HG03442 (cell line): Measurements from ENCODE around the gene SSH2.

Experiments
- ATAC-seq: cut with Tn5 transposase; IDR thresholded peaks from one replicate; pipeline ENCODE4 v1.9.1; 2021; ENCODE audit warnings: mild to moderate bottlenecking, moderate library complexity; ENCODE audit not compliant: unreplicated experiment

The SSH2 gene

DNA sequence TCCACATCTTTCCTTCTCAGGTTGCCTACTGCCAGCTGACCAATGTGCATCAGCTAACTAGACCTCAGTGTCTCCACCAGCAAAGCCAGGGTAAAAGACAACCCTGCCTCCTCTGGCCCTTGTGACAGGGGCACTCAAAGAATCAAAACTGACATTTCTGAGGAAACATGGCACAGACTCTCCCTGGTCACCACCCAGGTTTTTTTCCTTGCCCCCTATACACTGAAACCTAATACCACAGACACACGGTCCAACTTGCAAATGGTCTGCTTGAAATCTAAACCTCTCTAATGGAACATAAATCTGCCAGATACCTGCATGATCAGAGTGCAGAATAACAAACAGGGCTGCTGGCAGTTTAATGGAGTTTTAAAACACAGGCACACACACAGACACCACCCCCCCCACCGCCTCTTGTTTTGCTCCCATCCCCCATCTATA lies 287.8 kb downstream of the SSH2 start:
- no peak for ATAC-seq

DNA sequence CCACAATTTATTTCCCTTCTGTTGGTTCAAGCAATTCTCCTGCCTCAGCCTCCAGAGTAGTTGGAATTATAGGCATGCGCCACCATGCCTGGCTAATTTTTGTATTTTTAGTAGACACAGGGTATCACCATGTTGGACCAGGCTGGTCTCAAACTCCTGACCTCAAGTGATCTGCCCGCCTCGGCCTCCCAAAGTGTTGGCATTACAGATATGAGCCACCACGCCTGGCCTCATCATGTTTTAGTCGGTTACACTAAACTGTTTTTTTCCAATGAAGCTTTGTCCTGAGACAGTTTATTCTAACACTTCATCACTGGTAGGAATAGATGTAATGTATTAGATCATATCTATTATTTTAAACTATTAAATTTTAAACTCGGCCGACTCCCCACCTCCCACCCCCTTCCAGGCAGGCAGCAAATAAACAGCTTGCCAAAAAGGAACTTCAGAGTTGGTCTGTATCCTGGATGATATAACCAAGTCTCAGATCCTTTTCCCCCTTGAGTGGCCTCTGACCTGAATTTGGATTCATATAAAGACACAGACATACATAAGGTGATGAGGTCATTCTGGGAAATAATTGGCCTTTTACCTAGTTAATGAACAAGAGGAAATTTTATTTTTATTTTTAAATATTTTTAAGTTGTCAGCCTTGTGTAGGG lies 288.9 kb downstream of the SSH2 start:
- ATAC-seq: no peak

DNA sequence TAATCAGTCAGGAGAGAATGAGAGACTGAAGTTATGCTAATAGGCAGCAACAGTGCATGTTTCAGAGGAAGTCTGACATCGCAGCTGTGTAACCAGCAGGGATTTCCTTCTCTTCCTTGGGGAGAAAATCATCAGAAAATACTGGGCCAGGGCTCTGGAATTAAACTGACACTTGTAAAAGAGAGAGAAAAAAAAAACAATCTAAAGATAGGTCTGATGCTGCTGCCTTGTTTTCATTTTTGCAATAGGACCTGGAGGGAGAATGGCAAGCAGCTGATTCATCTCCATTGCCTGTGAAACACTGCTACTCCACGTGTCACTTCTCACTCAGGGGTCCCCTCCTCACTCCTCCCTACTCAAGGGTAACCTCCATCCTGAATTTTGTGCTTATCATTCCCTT lies 289.6 kb downstream of the SSH2 start:
- ATAC-seq: no peak

DNA sequence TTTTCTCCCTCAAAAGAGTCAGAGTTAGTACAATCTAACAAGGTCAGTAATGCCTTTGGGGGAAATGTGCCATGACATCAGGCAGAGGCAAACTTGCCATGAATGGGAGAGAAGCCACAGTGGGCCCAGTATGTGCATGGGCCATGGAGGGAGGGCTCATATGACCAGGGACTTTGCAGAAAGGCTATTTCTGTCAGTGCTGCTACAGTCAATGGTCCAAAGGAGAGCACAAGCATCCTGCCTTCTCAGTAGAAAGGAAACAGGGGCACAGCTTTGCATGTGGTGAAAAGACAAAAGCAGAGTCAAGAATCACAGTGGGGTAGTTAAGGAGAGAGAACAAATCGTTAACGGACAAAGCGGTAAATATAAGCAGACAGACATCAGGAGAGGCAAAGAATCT lies 296.1 kb downstream of the SSH2 start:
- no peak for ATAC-seq

DNA sequence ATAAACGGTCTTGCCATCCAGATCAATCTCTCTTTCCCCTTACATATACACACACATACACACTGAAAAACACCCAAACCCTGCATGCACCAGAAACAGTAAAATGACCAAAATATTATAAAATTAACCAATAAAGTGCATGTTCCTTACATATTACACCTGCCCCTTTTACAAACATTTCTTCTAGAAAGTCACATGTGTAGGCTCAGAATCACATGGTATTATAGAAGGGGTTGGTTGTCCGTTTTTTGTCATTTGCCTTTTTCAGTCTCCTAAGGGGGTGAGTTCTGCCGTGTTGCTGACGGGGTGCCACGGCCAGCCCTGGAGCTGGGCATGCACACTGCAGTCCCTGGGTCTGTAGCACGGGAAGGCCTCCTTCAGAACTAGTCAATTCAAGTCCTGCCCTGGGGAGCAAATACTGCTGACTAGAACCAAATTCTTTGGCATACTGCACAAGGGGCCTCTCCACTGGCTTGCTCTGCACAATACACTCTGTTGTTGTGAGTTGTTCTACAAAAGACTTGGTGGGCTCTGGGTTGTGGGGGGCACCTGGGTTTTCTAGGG lies 299.3 kb downstream of the SSH2 start:
- no peak for ATAC-seq

DNA sequence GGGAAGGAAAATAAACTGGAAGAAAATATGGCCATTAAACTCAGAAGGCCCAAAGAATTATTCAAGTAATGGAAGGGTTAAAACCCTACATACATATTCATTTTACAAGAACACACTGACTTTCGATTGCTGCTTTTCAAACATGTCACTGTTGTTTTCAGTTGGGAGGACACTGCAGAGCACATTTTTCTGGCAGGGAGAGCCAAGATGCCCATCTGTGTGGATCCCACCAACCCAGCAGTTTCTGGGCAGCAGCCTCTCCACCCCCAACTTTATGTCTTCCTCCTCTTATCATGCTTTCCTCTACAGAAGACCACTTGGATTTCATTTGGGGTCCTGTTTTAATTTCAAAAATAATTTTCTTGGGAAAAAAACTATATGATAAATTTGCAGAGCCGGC lies 300.2 kb downstream of the SSH2 start:
- ATAC-seq: no peak

DNA sequence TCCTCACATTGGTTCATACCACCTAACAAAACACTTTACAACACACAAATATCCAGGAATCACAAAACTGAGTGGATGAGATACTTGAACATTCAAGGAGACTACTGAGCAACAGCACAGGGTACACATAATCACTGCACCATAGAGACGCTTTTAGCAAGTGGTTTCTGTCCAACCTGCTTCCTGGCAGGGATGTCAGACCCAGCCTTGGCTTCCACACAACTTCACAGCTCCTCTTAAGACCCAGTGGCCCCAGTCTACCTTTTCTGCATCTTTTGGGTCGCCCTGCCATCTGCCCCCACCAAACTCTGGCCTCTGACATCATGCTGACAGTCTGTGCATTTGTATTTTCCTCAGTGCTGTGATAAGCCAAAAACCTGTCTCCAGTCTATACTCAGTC lies 301.4 kb downstream of the SSH2 start:
- ATAC-seq: no peak

DNA sequence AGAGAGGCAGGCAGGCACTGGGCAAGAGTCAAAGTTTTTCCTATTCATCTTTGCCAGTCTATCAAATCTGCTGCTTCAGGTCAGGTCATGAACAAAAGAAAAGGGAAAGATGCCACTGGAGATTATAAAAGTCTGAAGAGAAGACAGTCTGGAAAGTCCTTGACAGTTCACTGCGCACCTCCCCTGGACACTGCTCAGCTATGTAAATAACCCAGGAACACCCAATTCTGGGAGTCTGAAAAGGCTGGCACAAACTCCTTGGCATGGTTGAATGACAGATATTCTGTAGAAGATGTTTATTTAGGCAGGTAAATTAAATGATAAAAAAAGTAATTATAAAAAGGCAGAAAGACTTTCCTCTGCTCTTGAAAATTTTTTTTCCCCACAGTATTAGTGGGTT lies 302.1 kb downstream of the SSH2 start:
- no peak for ATAC-seq

DNA sequence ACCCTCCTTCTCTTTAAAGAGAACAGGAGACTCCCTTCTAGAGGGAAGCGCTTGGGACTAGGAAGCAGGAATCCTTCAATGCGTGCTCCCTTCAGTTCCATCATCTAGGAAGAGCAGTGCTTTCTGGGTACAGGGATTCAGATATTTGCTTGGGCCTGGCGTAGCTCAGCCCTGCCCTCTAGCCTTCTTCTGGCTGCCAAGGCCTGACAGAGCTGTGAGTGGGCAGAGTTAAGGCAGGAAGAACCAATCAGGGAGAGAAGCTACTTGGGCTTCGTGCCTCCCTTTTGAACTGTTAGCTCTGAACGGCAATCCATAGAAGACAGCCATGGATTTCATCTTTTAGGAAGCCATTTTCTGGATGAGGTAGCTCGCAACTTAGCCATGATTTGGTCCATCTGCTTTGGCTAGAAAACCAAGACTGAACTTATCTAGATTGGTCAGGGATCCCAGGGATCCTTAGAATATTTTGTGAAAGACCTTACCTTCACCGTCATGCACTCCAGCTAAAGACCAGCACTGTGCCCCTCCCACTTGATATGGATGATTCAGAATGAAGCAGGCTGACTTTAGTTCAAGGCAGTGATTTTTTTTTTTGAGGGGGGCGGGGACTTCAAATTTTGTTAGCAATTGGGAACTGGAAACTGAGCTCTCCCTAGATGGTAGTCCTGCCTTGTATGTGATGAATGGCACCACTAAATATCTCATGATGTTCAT lies 304.8 kb downstream of the SSH2 start:
- ATAC-seq: no peak

DNA sequence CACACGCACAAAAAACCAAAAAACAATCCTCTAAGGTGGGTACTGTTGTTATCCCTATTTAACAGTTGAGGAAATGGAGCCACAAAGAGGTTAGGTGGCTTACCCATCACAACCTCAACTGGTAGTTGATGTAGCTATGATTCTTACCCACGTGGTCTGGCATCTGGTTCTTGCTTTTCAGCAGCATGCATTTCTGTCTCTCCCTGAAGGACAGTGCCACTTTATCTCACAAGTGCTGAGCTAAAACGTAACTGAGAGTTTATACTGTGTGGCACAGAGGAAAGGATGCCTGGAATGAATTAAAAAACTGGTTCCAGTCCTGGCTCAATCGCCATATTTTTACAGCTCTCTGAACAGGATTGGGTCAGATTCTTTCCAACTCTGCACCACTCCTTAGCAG lies 305.4 kb downstream of the SSH2 start:
- no peak for ATAC-seq

DNA sequence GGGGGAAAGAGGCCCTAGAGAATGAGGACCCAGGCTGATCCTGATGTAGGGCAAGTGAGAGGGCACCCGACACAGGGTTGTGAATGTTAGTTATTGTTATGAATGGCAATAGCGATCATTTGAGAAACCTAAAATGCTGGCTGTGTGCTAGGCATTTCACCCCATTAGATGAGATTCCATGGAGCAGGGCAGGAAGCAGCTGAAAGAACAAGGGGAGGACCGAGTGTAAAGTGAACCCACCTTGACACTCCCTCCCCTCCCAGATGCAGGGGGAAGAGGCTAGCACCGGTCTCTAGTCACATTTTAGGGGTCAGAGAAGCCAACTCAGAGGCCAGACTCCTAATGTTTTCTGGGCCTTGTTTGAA lies 306.8 kb downstream of the SSH2 start:
- ATAC-seq: no peak

DNA sequence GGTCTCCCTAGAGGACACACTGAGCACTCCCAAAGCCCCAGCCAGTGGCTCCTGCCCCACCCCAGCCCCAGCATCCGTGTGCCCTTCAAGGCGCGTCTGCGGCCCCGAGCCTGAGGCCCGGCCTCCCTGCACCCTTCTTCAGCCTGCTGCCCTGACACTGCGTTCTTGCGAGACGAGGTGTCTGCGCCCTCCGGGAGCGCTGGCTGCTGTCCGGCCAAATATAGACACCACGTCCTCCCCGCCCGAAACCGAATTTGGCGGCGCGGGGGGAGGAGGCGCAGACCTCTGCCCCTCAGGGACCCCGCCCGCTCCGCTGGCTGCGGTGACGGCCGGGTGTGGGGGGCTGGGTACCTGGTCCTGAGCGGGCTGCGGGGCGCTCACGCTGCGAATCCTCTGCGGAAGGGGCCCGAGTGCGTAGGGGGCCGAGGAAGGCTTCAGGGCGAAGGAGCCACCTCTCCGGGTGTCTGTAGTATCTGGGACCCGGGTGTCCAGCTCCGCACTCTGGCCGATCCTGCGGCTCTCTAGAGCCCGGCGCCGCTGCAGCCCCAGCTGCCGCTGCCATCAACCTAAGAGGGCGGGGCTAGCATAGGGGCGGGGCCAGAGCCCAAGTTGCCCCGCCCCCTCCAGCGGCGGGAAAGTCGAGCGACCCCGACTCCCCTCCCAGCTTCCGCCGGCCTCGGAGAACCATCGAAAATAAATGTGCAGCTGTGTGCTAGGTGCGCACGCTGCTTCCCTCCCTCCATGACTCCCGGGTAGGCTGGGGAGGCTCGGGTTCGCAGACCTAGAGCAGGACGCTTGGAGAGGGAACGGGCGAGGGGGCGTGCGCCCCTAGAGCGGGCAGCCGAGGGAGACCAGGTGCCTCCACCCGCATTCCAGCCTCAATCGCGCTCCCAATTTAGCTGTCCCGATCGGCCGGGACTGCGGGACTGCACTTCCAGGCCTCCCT lies 307.4 kb downstream of the SSH2 start, which contains the start of gene CORO6:
CORO6 (minus strand) TSS at position 576 of the 946 bp plus-strand sequence. CDS start 1,491 bp downstream, outside the sequence.
- ATAC-seq: peak; percentile 37

DNA sequence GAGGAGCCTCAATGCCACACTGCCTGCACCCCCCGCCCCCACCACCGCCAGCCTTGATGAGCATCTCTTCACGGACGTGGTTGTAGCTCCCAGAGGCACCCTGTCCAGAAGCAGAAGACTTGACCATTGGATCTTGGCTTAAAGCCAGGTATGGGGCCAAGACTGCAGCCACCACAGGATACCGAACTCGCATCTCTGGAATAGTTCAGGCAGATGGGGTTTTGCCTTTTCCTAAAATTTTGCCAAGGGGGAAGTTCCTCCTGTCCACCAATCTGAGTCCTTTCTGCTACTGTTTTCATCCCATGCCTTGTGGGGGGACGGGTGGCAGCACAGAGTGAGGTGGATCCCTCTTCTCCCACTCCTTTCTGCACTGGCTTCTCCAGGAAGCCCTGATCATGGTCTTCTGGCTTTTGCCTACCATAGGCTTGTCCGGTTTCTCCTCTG lies 308.3 kb downstream of the SSH2 start:
- ATAC-seq: no peak

DNA sequence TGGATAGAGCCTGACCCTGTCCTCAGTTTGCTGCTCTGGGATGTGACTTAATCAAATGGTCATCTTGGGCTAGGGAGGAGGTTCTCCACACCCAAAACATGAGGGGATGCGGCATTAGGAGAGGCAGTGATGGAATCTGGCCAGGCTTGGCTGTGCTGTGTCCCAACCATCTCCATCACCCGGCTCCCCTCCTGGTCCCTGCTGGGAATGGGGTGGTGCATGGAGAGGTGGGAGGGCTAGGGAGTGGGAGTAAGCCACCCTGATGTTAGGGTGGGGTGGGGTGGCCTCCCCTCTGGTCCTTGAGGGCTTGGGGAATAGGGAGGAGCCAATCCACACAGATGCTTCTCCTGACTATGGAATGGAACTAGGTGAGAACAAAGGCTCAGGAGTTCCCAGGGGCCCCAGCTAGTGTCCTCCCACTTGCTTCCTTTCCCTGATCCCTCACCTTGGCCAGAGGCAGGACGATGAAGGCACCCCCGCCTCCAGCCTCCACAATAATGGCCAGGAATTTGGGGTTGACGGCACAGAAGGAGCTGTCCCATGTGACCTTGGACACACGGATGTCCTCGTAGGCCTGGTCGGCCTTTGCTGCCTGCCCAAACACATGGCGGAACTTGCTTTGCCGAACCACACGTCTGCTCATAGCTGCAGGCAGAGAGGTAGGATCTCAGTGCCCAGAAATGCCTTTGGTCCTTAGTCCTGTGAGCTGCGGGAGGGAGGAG lies 309.1 kb downstream of the SSH2 start:
- ATAC-seq: no peak

DNA sequence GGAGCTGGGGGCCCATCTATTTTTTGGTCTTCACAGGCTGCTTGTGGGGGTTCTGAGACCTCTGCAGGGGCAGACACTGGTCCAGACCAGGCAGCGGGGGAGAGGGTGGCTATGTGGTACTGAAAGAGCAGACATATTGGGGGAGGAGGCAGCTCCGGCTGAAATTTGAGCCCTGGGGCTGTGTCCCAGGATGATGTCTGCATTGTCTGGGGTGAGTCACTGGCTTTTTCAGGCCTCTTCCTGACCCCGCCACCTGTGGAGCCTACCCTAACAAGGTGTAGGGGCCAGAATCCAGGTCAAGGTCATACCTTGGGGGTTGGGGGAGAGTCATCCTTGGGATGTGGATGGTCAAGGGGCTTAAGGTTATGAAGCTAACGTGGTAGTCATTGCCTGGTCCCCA lies 309.8 kb downstream of the SSH2 start:
- ATAC-seq: no peak

DNA sequence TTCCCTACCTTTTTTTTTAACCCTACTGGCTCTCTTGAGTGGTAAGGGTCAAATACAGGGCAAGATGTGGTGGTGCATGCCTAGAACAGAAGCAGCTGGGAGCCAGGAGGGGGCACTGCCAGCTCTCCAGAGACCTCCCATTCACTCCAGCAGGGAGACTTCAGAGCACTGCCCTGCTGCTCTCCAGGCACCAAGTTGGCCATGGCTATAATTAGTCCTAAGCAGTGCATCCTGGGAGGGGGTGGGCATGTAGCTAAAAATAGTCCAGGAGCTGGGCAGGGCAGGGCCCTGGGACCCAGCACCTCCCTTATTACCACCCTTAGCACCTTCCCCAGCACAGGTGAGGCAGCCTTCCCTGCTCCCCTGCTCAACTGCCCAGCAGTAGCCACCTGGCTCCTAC lies 310.8 kb downstream of the SSH2 start:
- no peak for ATAC-seq

DNA sequence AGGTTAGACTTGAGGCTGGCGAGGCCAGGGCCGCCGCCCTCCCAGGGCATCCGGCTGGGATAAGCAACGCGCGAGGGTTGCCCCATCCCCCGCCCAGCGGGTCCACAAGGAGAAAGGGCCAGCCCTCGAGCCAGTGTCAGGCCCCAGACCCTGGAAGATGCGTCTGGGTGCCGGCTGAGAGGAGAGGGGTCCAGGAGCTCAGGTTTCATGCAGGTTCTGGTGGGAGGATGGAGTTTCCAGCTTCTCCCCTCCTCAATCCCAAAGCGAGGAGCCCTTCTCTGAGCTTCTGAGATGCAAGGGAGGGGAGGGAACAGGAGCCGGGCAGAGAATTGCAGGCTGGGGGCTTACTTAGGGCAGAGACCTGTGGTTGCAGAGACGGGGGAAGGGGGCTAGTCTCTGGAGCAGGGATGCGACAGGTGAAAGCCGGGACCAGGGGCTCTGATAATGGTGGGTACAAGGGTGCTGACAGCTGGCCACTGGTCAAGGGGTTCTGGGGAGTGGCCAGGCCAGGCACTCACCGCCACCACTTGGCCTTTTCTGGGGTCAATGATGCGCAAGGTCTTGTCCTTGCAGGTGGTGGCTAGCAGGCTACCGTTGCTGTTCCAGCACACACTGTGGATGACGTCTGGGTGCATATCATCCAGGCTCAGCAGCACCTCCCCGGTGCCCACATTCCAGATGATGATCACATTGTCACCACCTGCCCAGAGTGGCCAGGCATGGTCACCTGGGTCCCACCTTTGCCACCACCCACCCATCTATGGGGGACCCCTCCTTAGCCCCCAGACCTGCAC lies 311.6 kb downstream of the SSH2 start:
- ATAC-seq: no peak

DNA sequence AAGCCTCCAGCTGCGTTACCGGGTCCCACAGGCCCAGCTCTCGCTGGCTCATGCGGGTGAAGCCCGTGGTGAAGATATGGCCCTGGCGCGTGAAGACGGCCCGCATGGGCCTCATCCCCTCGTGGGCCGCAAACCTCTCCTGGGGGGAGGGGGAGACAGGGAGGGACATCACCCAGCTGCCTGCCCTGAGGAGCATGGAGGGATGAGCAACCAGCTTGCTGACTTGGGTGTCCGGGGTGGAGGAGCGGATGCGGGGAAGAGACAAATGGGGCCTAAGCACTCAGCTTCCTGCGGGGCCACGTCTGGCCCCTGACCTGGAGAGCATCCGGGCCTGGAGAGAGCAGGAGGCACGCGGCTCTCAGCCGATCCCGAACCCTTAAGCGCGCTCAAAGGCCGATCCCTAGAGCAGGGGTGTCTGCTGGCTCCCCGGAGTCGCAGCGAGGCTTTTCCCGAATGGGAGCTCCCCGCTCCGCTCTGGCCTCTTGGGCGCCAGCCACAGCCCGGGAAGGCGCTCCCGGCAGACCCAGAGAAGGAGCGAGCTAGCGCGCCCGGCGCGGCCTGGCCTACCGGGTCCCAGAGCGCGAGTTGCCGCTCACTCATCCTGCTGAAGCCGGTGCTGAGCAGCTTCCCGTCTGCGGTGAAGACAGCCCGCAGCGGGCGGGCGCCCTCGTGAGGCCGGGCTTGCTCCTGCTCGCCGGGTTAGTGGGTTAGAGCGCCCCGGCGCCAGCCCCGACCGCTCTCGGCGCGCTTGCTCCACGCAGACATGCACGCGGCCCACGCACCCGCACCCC lies 312.4 kb downstream of the SSH2 start:
- peak; percentile 26 for ATAC-seq

DNA sequence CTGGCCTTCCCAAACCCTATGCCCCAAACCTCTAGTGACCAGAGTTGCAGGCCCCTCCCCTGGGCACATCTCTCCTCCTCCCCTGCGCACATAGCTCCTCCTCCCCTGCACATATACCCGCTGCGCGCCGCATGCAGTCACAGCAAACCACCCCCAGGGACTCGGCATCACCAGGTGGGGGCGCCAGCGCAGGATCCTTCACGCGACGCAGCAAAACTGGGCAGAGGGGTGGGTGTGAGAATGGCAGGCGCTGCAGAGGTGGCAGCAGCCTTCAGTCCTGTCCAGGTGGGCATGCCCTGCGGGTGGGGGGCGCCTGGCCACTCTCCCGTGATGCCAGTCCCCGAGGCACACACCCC lies 312.9 kb downstream of the SSH2 start:
- ATAC-seq: peak; percentile 32
